Measurements from ENCODE around the gene TMEM101. TPM values are rescaled to one million over a fixed set of nuclear protein-coding genes. Genes with fewer than 3 reads are reported as not detected.

TMEM101 gene
- polyA plus RNA-seq, 1 donor from 2014 or later, result 24.6 TPM

DNA sequence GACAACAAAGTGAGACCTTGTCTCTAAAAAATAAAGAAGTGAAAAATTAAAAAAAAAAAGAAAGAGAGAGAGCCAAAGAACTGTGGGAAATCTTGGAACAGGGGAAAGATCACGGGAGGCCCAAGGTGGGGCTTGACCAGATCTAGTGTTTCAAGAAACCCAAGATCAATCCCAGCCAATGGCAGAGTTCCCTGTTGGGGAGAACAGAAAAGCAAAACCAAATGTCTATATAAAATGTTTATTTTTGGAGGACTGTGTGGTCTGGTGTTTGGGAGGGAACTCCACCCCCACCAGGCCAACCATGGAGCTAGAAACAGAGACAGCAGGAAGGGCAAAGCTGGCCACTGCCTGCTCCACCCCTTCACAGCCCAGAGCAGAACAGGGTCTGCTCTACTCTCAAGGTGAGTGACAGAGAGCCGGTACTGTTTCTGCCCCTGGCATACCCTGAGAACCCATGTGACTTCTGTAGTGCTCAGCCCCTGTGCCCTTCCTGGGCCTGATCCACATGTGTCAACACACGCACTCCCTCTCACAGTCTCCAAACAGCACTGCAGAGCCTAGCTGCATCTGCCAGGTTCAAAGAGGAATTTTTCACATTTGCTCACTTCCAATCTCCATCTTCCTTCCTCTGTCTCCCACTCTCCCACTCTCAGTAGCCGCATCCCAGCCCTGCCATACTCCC is 3.7 kb downstream of the TMEM101 start:
- peak overlapping the region in 1 of 4 donors; percentile 74 for H3K4me3 Mint-ChIP-seq
- H3K4me1 Mint-ChIP-seq, result peaks cover 11 to 21% (median 14%) of the 10 kb centered on the region in 3 donors
- H3K9me3 Mint-ChIP-seq, result peaks cover 0 to 2% (median 0%) of the 10 kb centered on the region in 3 donors
- peaks cover 6% of the 10 kb centered on the region for H3K27me3 Mint-ChIP-seq
- peaks cover 10% of the 10 kb centered on the region for H3K36me3 Mint-ChIP-seq
- no peak overlapping the region for H3K27ac Mint-ChIP-seq

DNA sequence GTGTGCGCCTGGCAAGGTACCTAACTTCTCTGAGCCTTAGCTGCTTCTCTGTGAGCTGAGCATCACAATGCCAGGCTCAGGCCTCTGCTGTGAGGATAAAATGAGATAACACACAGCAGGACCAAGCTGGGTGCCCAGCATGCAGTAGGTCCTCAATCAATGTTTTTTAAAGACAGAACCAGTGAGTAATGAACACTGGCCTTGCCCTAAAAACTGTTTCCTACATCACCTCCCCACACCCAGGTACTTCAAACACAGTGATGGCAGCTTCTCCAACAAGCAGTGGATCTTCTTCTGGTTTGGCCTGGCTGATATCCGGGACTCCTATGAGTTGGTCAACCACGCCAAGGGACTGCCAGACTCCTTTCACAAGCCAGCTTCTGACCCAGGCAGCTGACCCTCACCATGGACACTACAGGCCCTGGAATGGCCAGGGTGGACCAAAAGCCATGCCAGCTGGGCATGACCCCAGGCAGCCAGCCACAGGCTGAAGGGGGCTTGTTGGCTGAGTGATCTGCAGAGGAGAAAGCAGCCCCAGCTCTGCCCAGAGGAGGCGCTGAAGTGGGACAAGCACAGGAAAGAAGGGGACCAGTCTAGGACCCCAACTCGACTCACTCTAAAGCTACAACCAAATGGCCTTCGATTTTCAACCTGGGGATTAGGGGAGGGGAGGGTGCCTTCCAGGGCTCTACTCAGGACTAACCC is 6.4 kb downstream of the TMEM101 start:
- peaks cover 0 to 4% (median 0%) of the 10 kb centered on the region in 3 donors for H3K9me3 Mint-ChIP-seq
- H3K4me1 Mint-ChIP-seq, result peaks cover 4 to 13% (median 10%) of the 10 kb centered on the region in 3 donors
- H3K4me3 Mint-ChIP-seq, result peak overlapping the region; percentile 87 to 98 (median 92)
- peak overlapping the region in 2 of 3 donors; percentile 39 to 78 for H3K27ac Mint-ChIP-seq
- peaks cover 7% of the 10 kb centered on the region for H3K36me3 Mint-ChIP-seq
- peaks cover 16% of the 10 kb centered on the region for H3K27me3 Mint-ChIP-seq

DNA sequence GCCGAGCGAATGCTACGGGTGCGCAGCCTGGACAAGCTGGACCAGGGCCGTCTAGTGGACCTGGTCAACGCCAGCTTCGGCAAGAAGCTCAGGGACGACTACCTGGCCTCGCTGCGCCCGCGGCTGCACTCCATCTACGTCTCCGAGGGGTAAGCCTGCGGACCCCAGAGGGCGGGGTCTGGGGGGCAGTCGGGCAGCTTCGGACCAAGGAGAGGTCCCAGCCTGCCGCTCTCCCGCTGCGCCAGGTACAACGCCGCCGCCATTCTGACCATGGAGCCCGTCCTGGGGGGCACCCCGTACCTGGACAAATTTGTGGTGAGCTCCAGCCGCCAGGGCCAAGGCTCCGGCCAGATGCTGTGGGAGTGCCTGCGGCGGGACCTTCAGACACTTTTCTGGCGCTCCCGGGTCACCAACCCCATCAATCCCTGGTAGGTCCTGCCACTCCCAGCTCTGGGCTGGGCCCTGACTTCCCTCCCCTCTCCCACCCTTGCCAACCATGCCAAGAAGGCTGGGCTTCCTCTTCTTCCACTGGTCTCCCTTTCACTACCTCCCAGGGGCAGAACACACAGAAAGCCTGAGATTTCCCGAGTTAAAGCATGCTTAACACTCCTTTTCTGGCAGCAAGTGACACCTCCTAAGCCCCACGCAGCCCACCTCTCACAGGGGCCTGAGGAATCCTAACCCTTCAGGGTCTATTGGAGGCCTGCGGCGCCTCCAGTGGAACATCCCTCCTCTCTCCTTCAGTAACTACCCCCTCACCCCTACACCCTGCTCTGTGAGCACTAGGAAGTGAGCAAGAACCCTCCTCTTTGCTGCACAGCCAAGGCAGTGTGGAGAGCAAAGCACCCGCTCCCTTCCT is 7.2 kb downstream of the TMEM101 start:
- Mint-ChIP-seq H3K36me3 (peaks cover 7% of the 10 kb centered on the region), H3K27ac (peak overlapping the region; percentile 39 to 95 (median 90)), H3K4me1 (peaks cover 4 to 13% (median 10%) of the 10 kb centered on the region in 3 donors), H3K4me3 (peak overlapping the region; percentile 87 to 98 (median 96)), H3K9me3 (peaks cover 0 to 4% (median 0%) of the 10 kb centered on the region in 3 donors), H3K27me3 (peaks cover 16% of the 10 kb centered on the region)

DNA sequence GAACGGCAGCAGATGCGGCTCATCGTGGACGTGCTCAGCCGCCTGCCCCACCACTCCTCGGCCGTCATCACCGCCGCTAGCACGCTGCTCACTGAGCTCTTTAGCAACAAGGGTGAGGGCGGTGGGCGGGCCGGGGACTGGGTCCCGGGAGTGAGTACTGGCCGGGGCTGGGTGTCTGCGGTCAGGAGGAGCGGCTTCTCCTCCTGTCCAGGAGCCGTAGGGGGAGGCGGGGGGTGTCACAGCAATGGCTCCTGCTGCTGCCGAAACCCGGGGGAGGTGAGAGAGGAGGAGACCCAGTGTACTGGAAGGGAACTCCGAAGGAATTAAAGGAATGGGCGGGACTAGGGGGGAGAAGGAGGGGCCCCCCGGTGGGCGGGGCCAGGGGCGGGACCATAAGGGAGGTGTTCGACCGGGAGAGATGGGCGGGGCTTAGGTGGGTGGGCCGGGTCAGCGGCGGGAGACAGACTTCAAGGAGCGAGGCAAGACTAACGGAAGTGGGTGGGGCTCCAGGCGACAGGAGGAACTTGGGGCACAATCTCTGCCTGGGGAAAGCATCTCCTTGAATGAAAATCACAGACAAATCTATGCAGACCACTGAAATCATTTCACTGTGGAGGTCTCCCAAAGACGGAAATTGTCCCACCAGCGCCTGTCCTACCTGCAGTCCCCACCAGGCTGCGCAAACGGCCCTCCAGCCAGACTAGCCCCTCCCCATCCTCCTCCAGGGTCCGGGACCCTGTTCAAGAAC is 8.0 kb downstream of the TMEM101 start:
- Mint-ChIP-seq H3K36me3 (peaks cover 7% of the 10 kb centered on the region), H3K4me1 (peaks cover 4 to 13% (median 10%) of the 10 kb centered on the region in 3 donors), H3K27me3 (peaks cover 20% of the 10 kb centered on the region), H3K4me3 (peak overlapping the region; percentile 87 to 98 (median 96)), H3K9me3 (peaks cover 0 to 4% (median 0%) of the 10 kb centered on the region in 3 donors), H3K27ac (peak overlapping the region in 2 of 3 donors; percentile 90 to 95)

DNA sequence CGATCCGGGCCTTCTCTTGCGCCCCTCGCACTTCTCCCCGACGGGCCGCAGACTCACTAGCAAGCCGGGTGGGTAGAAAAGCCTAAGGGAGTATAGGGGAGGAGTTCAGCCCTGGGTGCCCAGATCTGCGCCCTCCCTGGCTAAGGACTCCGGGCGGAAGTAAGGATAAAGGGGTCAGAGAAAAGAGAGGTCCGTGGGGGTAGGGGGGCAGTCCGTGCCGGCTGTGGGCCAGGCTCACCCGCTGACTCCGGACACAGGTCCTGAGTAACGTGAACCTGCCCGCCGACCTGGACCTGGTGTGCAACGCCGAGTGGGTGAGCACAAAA is 8.5 kb downstream of the TMEM101 start:
- H3K36me3 Mint-ChIP-seq, result peaks cover 3% of the 10 kb centered on the region
- peak overlapping the region; percentile 76 to 95 (median 90) for H3K27ac Mint-ChIP-seq
- peaks cover 20% of the 10 kb centered on the region for H3K27me3 Mint-ChIP-seq
- H3K4me3 Mint-ChIP-seq, result peak overlapping the region; percentile 87 to 98 (median 96)
- peaks cover 0 to 4% (median 0%) of the 10 kb centered on the region in 3 donors for H3K9me3 Mint-ChIP-seq
- H3K4me1 Mint-ChIP-seq, result peaks cover 0 to 13% (median 10%) of the 10 kb centered on the region in 3 donors

DNA sequence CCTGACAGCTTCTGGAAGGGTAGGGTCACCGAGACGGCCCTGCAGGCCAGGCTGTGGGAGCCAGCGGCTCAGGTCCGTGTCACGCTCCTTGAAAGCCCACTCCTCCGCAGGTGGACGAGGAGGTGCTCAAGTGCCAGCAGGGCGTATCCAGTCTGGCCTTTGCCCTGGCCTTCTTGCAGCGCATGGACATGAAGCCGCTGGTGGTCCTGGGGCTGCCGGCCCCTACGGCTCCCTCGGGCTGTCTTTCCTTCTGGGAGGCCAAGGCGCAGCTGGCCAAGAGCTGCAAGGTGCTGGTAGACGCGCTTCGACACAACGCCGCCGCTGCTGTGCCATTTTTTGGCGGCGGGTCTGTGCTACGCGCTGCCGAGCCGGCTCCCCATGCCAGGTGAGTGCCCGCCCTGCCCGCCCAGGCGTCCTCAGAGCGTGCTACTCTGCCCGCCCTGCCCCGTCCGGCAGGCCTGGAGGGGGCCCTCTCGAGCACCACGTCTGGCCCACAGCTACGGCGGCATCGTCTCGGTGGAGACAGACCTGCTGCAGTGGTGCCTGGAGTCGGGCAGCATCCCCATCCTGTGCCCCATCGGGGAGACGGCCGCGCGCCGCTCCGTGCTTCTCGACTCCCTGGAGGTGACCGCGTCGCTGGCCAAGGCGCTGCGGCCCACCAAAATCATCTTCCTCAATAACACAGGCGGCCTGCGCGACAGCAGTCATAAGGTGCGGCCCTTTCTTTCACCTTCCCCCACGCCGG is 9.1 kb downstream of the TMEM101 start:
- peaks cover 20% of the 10 kb centered on the region for H3K27me3 Mint-ChIP-seq
- H3K36me3 Mint-ChIP-seq, result peaks cover 2% of the 10 kb centered on the region
- H3K4me1 Mint-ChIP-seq, result peaks cover 0 to 13% (median 10%) of the 10 kb centered on the region in 3 donors
- peak overlapping the region; percentile 87 to 98 (median 96) for H3K4me3 Mint-ChIP-seq
- H3K27ac Mint-ChIP-seq, result peak overlapping the region; percentile 76 to 95 (median 90)
- peaks cover 0 to 4% (median 0%) of the 10 kb centered on the region in 3 donors for H3K9me3 Mint-ChIP-seq

DNA sequence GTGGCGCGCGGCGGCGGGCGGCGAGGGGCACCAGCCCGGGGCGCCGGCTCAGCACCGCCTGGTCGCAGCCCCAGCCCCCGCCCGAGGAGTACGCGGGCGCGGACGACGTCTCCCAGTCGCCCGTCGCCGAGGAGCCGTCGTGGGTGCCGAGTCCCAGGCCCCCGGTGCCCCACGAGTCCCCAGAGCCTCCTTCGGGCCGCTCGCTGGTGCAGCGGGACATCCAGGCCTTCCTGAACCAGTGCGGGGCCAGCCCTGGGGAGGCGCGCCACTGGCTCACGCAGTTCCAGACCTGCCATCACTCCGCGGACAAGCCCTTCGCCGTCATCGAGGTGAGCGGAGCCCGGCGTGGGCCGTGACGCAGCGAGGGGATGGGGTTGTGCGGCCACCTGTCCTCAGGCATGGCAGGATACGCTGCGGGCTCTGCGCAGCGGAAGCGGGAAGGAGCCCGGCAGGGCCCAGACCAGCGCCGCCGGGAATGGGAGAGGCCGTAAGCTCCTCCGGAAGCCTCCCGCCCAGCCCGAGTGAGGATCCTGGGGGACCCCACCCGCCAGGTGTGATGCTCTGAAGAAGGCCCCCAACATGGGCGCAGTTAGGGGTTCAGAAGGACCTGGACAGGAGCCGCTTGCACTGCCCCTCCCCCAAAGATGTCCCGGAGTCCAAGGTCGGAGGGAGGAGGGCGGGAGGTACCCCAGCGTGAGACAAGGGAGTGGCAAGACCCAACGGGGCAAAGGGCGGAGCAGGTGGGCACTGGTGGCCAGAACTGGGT is 9.8 kb downstream of the TMEM101 start:
- Mint-ChIP-seq H3K36me3 (no peaks in the 10 kb centered on the region), H3K4me1 (peaks cover 0 to 13% (median 10%) of the 10 kb centered on the region in 3 donors), H3K9me3 (peaks cover 0 to 4% (median 0%) of the 10 kb centered on the region in 3 donors), H3K27me3 (peaks cover 20% of the 10 kb centered on the region), H3K4me3 (peak overlapping the region in 3 of 4 donors; percentile 45 to 81 (median 46)), H3K27ac (no peak overlapping the region)

DNA sequence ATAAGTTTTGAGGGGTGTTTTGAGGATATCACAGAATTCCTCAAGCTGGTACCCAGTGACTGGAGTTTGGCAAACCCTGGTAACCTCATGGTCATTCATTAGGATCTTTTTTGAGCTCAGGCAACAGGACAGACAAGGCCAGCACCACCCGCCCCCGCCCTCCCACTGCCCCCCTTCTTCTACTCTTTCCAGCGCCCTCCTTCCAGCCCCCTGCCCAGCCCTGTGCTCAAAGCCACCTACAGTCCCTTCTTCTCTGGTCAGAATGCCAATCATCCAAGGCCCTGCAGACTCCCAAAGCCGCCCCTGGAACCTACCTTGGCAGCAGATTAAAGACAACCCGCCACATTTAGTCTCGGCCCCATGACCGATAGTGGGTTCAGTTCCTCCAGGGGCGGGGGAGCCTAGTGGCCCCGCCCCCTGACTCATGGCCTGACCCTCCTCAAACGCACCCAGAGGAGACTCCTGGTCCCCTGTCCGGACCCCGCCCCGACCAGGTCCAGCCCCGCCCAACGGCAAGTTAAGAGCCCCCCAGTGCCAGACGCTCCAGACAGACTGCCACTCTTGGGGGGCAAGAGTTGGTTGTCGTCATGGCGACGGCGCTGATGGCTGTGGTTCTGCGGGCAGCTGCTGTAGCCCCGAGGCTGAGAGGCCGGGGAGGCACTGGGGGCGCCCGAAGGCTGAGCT is 10.5 kb downstream of the TMEM101 start, which contains the start of gene NAGS:
Gene NAGS, plus strand, starts transcription at position 546 of the 684 bp plus-strand sequence. Its CDS starts 42 bp downstream, at position 588.
- Mint-ChIP-seq H3K27me3 (peaks cover 20% of the 10 kb centered on the region), H3K9me3 (peaks cover 0 to 4% (median 0%) of the 10 kb centered on the region in 3 donors), H3K36me3 (no peaks in the 10 kb centered on the region), H3K4me3 (peak within 1 kb of the TSS; percentile 45 to 81 (median 57)), H3K27ac (no peak within 1 kb of the TSS), H3K4me1 (peaks cover 0 to 13% (median 10%) of the 10 kb centered on the region in 3 donors)

DNA sequence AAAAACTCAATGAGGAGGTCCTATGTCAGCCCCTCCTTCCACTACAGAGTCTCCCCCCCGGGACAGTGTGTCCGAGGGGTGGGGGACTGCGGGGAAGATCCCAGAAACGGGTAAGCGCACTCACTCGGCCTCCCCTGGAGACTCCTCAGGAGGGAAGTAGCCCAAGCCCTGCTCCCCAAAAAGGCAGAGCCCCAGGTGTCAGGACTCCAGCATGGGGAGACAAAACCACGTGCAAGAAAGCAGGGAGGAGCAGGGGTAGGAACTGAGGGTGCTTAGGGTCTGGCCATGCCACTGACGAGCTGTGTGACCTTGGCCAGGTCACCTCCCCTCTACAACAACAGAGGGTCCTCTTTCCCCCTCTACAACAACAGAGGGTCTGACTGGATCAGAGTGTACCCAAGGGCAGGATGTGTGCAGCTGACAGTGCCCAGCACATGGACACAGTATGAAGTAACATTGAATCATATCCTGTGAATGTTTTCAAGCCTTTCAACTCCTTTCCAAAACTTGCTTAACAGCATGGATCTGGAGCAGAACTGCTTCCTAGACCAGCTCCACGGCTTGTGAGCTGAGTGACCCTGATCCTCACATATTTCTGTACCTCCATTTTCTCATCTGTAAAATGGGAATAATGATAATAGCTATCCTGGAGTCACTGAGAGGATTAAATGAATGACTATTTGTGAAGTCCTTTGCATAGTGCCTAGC is 12.5 kb downstream of the TMEM101 start:
- peaks cover 0 to 6% (median 6%) of the 10 kb centered on the region in 3 donors for H3K4me1 Mint-ChIP-seq
- H3K9me3 Mint-ChIP-seq, result peaks cover 0 to 4% (median 0%) of the 10 kb centered on the region in 3 donors
- H3K27ac Mint-ChIP-seq, result no peak overlapping the region
- H3K36me3 Mint-ChIP-seq, result no peaks in the 10 kb centered on the region
- peaks cover 19% of the 10 kb centered on the region for H3K27me3 Mint-ChIP-seq
- H3K4me3 Mint-ChIP-seq, result peak overlapping the region in 1 of 4 donors; percentile 25

DNA sequence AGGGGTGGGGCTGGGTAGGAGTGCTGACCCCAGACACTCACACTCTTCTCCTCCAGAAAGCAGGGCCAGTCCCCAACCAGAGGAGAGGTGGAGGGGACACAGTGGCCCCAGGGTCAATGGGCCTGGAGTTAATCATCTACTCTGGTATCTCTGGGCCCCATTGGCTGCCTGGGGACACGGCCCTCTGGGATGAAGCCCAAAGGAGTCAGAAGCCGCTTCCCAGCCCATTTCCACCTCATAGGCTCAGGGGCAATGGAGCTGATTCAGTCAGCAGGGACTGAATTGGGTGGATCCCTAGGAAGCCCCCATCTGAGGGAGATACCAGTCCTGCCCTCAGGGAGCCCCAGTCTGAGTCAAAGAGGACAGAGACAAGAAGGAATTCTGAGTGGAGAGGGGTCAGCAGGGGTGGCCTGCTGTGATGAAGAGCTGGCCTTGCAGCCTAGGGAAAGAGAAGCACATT is 13.3 kb downstream of the TMEM101 start:
- Mint-ChIP-seq H3K36me3 (no peaks in the 10 kb centered on the region), H3K4me3 (peak overlapping the region in 1 of 4 donors; percentile 25), H3K4me1 (peaks cover 0 to 6% (median 3%) of the 10 kb centered on the region in 3 donors), H3K27me3 (peaks cover 19% of the 10 kb centered on the region), H3K9me3 (peaks cover 0 to 4% (median 0%) of the 10 kb centered on the region in 3 donors), H3K27ac (no peak overlapping the region)

DNA sequence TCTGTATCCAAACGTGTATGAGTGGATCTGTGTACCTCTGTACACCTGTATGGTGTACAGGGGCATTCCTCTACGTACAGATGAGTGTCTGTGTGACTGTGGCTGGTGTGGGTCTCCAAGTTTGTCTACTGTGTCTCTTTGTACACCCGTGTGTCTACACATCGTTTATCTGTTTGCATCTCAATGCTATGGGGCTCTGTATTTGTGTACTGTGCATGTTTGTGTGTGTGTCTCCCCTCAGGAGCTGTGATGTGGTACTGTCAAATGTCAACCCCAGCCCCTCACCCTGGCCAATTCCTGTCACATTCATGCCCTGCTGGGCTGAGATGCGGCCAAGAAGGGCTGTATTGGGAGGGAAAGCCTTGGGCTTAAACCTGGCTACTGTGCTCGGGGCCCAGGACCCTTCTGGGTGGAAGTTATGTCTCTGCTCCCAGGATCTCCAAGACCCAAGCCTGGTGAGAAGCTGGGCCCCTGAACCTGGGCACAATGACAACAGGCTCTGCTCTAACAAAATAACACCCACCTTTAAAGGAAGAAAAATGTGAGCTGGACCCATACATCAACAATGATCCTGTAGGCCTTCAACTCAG is 13.8 kb downstream of the TMEM101 start:
- no peak overlapping the region for H3K27ac Mint-ChIP-seq
- peaks cover 17% of the 10 kb centered on the region for H3K27me3 Mint-ChIP-seq
- H3K36me3 Mint-ChIP-seq, result no peaks in the 10 kb centered on the region
- H3K4me1 Mint-ChIP-seq, result peaks cover 0 to 1% (median under 1%) of the 10 kb centered on the region in 3 donors
- peaks cover 0 to 3% (median 0%) of the 10 kb centered on the region in 3 donors for H3K9me3 Mint-ChIP-seq
- no peak overlapping the region for H3K4me3 Mint-ChIP-seq
